ENCODE results near the gene FOXL1. TPM values are rescaled to one million over a fixed set of nuclear protein-coding genes. Genes with fewer than 3 reads are reported as not detected.

The FOXL1 gene
- total RNA-seq, 2 donors from 2014 or later: 0.37 TPM; not detected in 1

DNA sequence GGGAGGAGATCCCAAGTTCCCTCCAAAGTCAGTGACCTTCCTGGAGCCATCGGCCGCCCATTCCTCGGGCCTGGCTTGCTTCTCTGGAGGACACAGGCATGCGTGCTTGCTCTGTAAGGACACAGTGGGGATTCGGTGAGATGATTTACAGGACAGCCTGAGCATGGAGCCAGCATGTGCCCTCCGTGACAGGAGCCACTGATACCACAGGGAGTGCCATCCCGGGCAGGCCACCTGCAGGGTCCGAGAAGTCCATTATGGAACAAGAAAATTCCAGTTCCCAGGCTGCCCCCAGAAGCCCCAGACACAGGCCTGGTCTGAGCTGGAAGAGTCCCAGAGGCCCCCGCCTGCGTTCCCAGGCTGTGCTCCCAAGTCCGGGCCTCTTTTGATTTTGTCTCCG is 47.9 kb downstream of the FOXL1 start:
- no peak overlapping the region for H3K4me3 Mint-ChIP-seq
- Histone ChIP-seq H3K9me3 (ENCODE audit: control insufficient read depth, low read length) (no peaks in the 10 kb centered on the region), H3K27ac (ENCODE audit: low read depth, low read length) (peak overlapping the region; percentile 61), H3K4me3 (ENCODE audit: low read length) (no peak overlapping the region), H3K27me3 (ENCODE audit: control insufficient read depth, insufficient read depth, low read length, poor library complexity, severe bottlenecking) (no peaks in the 10 kb centered on the region), H3K36me3 (ENCODE audit: control insufficient read depth, insufficient read depth, low read length) (no peaks in the 10 kb centered on the region), H3K9ac (ENCODE audit: extremely low read depth, low read length, poor library complexity, severe bottlenecking) (no peak overlapping the region), H3K4me1 (ENCODE audit: control insufficient read depth, insufficient read depth, low read length) (no peaks in the 10 kb centered on the region)
- peaks cover 4% of the 10 kb centered on the region for H3K27me3 Mint-ChIP-seq (ENCODE audit: insufficient read depth)
- TF ChIP-seq, protein P1, sequence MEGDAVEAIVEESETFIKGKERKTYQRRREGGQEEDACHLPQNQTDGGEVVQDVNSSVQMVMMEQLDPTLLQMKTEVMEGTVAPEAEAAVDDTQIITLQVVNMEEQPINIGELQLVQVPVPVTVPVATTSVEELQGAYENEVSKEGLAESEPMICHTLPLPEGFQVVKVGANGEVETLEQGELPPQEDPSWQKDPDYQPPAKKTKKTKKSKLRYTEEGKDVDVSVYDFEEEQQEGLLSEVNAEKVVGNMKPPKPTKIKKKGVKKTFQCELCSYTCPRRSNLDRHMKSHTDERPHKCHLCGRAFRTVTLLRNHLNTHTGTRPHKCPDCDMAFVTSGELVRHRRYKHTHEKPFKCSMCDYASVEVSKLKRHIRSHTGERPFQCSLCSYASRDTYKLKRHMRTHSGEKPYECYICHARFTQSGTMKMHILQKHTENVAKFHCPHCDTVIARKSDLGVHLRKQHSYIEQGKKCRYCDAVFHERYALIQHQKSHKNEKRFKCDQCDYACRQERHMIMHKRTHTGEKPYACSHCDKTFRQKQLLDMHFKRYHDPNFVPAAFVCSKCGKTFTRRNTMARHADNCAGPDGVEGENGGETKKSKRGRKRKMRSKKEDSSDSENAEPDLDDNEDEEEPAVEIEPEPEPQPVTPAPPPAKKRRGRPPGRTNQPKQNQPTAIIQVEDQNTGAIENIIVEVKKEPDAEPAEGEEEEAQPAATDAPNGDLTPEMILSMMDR (conservative IDR thresholded peaks at IDR 0.05): no peak
- H3K9me3 Mint-ChIP-seq: no peaks in the 10 kb centered on the region
- H3K4me1 Mint-ChIP-seq: no peaks in the 10 kb centered on the region
- no peak overlapping the region for H3K27ac Mint-ChIP-seq
- no peaks in the 10 kb centered on the region for H3K36me3 Mint-ChIP-seq (ENCODE audit: low read depth)
- 84 to 93% methylated on average over 7 to 12 of the region's 12 CpGs for WGBS, 2 experiments (ENCODE audit: insufficient coverage in 1 of 2, insufficient read length in 1 of 2)
- DNase-seq: no peak

DNA sequence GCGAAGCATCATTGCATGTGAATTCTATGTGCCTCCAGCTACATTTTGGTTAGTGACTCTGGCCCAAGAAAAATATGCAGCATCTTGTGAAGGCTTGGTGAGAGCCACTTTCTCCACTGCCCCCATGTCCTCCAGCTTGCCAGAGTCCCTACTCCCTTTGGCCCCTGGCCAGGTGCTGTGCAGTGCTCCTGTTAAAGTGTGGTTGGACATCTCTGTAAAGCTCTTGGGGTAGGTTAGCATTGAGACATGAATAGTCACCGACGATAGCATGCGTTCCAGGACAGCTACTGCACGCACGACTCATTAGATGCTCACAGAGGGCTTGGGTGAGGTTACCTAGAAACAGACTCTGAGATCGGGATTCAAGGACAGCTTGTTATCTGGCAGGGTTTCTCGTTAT is 48.6 kb downstream of the FOXL1 start:
- no peak overlapping the region for H3K27ac Mint-ChIP-seq
- WGBS, 2 experiments (ENCODE audit: insufficient coverage in 1 of 2, insufficient read length in 1 of 2): 89 to 95% methylated on average over 8 of the region's 8 CpGs
- Histone ChIP-seq H3K9ac (ENCODE audit: extremely low read depth, low read length, poor library complexity, severe bottlenecking) (no peak overlapping the region), H3K9me3 (ENCODE audit: control insufficient read depth, low read length) (no peaks in the 10 kb centered on the region), H3K4me3 (ENCODE audit: low read length) (no peak overlapping the region), H3K27ac (ENCODE audit: low read depth, low read length) (peak overlapping the region; percentile 61), H3K4me1 (ENCODE audit: control insufficient read depth, insufficient read depth, low read length) (no peaks in the 10 kb centered on the region), H3K36me3 (ENCODE audit: control insufficient read depth, insufficient read depth, low read length) (no peaks in the 10 kb centered on the region), H3K27me3 (ENCODE audit: control insufficient read depth, insufficient read depth, low read length, poor library complexity, severe bottlenecking) (no peaks in the 10 kb centered on the region)
- TF ChIP-seq, protein P1 (conservative IDR thresholded peaks at IDR 0.05): no peak
- H3K36me3 Mint-ChIP-seq (ENCODE audit: low read depth): no peaks in the 10 kb centered on the region
- no peaks in the 10 kb centered on the region for H3K4me1 Mint-ChIP-seq
- peaks cover 6% of the 10 kb centered on the region for H3K27me3 Mint-ChIP-seq (ENCODE audit: insufficient read depth)
- H3K9me3 Mint-ChIP-seq: no peaks in the 10 kb centered on the region
- no peak for DNase-seq
- no peak overlapping the region for H3K4me3 Mint-ChIP-seq

DNA sequence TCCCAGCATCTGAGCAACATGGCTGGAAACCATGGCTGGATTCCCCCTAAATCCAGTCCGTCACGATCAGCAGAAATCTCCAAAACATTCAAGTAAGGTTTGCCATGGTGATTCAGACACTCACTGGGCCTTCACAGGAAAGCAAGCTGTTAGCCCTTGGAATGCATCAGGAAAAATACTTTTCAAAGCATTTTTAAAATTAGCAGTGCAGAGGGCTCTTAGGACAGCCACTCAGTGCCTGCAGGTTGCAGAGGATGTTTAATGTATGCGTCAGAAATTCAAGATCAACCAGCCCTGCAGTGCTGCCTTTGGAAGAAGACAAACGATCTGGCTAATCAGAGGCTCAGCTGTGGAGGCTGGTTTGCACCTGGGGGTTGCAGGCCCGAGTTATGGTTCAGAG is 50.3 kb downstream of the FOXL1 start:
- TF ChIP-seq, protein P1 (conservative IDR thresholded peaks at IDR 0.05): no peak
- WGBS, 2 experiments (ENCODE audit: insufficient coverage in 1 of 2, insufficient read length in 1 of 2): 88 to 94% methylated on average over 3 to 5 of the region's 5 CpGs

More for the DNA sequence above, 50.3 kb downstream of the FOXL1 start:
- H3K9me3 Mint-ChIP-seq: no peaks in the 10 kb centered on the region
- Histone ChIP-seq H3K4me1 (ENCODE audit: control insufficient read depth, insufficient read depth, low read length) (no peaks in the 10 kb centered on the region), H3K9me3 (ENCODE audit: control insufficient read depth, low read length) (no peaks in the 10 kb centered on the region), H3K9ac (ENCODE audit: extremely low read depth, low read length, poor library complexity, severe bottlenecking) (no peak overlapping the region), H3K36me3 (ENCODE audit: control insufficient read depth, insufficient read depth, low read length) (no peaks in the 10 kb centered on the region), H3K27ac (ENCODE audit: low read depth, low read length) (no peak overlapping the region), H3K27me3 (ENCODE audit: control insufficient read depth, insufficient read depth, low read length, poor library complexity, severe bottlenecking) (no peaks in the 10 kb centered on the region), H3K4me3 (ENCODE audit: low read length) (no peak overlapping the region)
- no peak overlapping the region for H3K4me3 Mint-ChIP-seq
- H3K27ac Mint-ChIP-seq: no peak overlapping the region
- H3K27me3 Mint-ChIP-seq (ENCODE audit: insufficient read depth): peaks cover 6% of the 10 kb centered on the region
- no peak for DNase-seq
- H3K4me1 Mint-ChIP-seq: no peaks in the 10 kb centered on the region
- H3K36me3 Mint-ChIP-seq (ENCODE audit: low read depth): no peaks in the 10 kb centered on the region

Measured in endodermal cell (in vitro differentiated cells).